Spleen (tissue), 11 donors: ENCODE data around the gene VAV1. TPM values are rescaled to one million over a fixed set of nuclear protein-coding genes. Genes with fewer than 3 reads are reported as not detected.

Experiments
- DNase-seq: peaks from one replicate; pipeline ENCODE4 v3.0.0-alpha.2; 2020
- H3K27ac ChIP-seq, 8 donors: fragments of 200-600 bp; sonication (generic) in 7 of 8; 1 replicate in 4 of 8; 2 replicates in 4 of 8; pipeline versions ENCODE4 v1.5.0 to v1.8.0; 2016 to 2021; ENCODE audit warnings: inconsistent platforms in 4 of 8, mild to moderate bottlenecking in 4 of 8, moderate library complexity in 1 of 8
- H3K27me3 ChIP-seq, 7 donors: fragments of 200-600 bp; sonication (generic) in 6 of 7; replicated peaks in 1 of 7; 1 replicate in 4 of 7; 2 replicates in 3 of 7; pipeline versions ENCODE4 v1.5.0 to v1.8.0; 2016 to 2021; ENCODE audit warnings: inconsistent platforms in 3 of 7, mild to moderate bottlenecking in 1 of 7
- H3K36me3 ChIP-seq, 6 donors: fragments of 200-600 bp; sonication (generic) in 5 of 6; 1 replicate in 4 of 6; 2 replicates in 2 of 6; pipeline versions ENCODE4 v1.5.0 to v1.8.0; 2016 to 2021; ENCODE audit warnings: inconsistent platforms in 2 of 6
- H3K4me1 ChIP-seq, 6 donors: fragments of 200-600 bp; sonication (generic) in 5 of 6; 1 replicate in 3 of 6; 2 replicates in 3 of 6; pipeline versions ENCODE4 v1.5.0 to v1.8.0; 2016 to 2021; ENCODE audit warnings: inconsistent platforms in 3 of 6
- H3K4me3 ChIP-seq, 8 donors: fragments of 200-600 bp; sonication (generic) in 7 of 8; 1 replicate in 4 of 8; 2 replicates in 4 of 8; pipeline versions ENCODE4 v1.5.0 to v1.8.0; 2016 to 2021; ENCODE audit warnings: inconsistent platforms in 4 of 8, mild to moderate bottlenecking in 4 of 8, moderate library complexity in 2 of 8
- H3K9me3 ChIP-seq, 8 donors: fragments of 200-600 bp; sonication (generic) in 7 of 8; 1 replicate in 4 of 8; 2 replicates in 4 of 8; pipeline versions ENCODE4 v1.5.0 to v1.8.0; 2016 to 2021; ENCODE audit warnings: inconsistent platforms in 4 of 8
- CTCF ChIP-seq, 11 experiments: fragments of 200-600 bp in 7 of 11; fragments of 450-650 bp in 4 of 11; sonication (generic) in 4 of 11; IDR thresholded peaks in 8 of 11; conservative IDR thresholded peaks in 3 of 11; 1 replicate in 7 of 11; 2 replicates in 4 of 11; pipeline versions ENCODE4 v1.4.0 to v1.8.0; 2016 to 2021; ENCODE audit warnings: antibody characterized with exemption in 11 of 11, inconsistent platforms in 4 of 11, mild to moderate bottlenecking in 1 of 11
- POLR2A ChIP-seq, 3 donors: fragments of 450-650 bp; IDR thresholded peaks; one replicate each; pipeline ENCODE4 v1.5.1; 2017; ENCODE audit warnings: antibody characterized with exemption in 3 of 3, mild to moderate bottlenecking in 1 of 3
- POLR2AphosphoS5 ChIP-seq, 3 donors: sonication (generic); formaldehyde crosslinking; IDR thresholded peaks; one replicate each; pipeline ENCODE4 v1.5.1; 2017; ENCODE audit warnings: antibody characterized with exemption in 3 of 3
- WGBS, 5 donors: extraction: QIAGEN DNeasy Blood & Tissue Kit in 3 of 5; methylation state at CpG; one replicate each; pipeline versions ENCODE4 v1.1.5 to v1.1.7; 2013 to 2018; 5-methylcytosine and 5-hydroxymethylcytosine counted together
- intact Hi-C: fragments of 100-400 bp; cut with DNase I; formaldehyde crosslinking; loops from one replicate; pipeline ENCODE4 v1.15.0; 2023; ENCODE audit warnings: low total_unique reads
- microRNA-seq, 3 donors: library from miRNA; unstranded; fragments of <30 nt; microRNA quantifications; one replicate each; pipeline versions ENCODE4 to v1.1.0, GENCODE V29; 2019 to 2020
- polyA plus RNA-seq, 3 donors: library from polyadenylated mRNA; stranded (reverse); fragments of 200-250 nt; gene quantifications; one replicate each; pipeline ENCODE4 v1.2.1, GENCODE V29; 2013
- total RNA-seq, 7 donors: library from RNA; depleted of rRNA in 3 of 7; stranded (reverse); fragments of >200 nt in 3 of 7; fragmentation: NEBNext Ultra II Directional in 4 of 7; extraction: Animal tissue kit (Norgen Biotek cat#: 25700) in 4 of 7; gene quantifications; one replicate each; pipeline versions ENCODE4 v1.1.0 to v1.2.1, GENCODE V29; 2016 to 2021
- donor health status: healthy with polysubstance abuse.
- donor health status: DM: no; HTN: no; CAD: no; lungs with moderate emphysema.
- donor health status: DM: no; HTN: no; CAD: no.
- donor health status: Bipolar disorder and iron deficiency.
- donor health status: healthy.
- donor health status: DM: no; HTN: no; CAD: no.
- donor health status: DM: yes; HTN: yes; CAD: no.

VAV1 gene
- total and polyA plus RNA-seq, 10 donors, result 34.8 to 151 (median 83.1) TPM

GRCh38 chr19:6894313-6894712 lies 121.8 kb downstream of the VAV1 start:
- peaks cover 0 to 49% (median 21%) of the 10 kb centered on the region in 8 donors for H3K9me3 ChIP-seq
- no peak for DNase-seq
- intact Hi-C loops, result no loop called here
- H3K4me3 ChIP-seq, result no peak overlapping the region
- TF ChIP-seq CTCF (IDR thresholded peaks at IDR 0.05 in 8 of 11, conservative IDR thresholded peaks at IDR 0.05 in 3 of 11) (no peak), POLR2AphosphoS5 (IDR thresholded peaks at IDR 0.05) (no peak), POLR2A (IDR thresholded peaks at IDR 0.05) (no peak)
- H3K4me1 ChIP-seq, result peaks cover 0 to 39% (median 24%) of the 10 kb centered on the region in 6 donors
- no peaks in the 10 kb centered on the region for H3K27me3 ChIP-seq
- H3K27ac ChIP-seq, result no peak overlapping the region
- 67 to 97% (median 89%) methylated on average over 1 of the region's 1 CpG for WGBS, 5 donors
- peaks cover 0 to 24% (median 0%) of the 10 kb centered on the region in 6 donors for H3K36me3 ChIP-seq

DNA sequence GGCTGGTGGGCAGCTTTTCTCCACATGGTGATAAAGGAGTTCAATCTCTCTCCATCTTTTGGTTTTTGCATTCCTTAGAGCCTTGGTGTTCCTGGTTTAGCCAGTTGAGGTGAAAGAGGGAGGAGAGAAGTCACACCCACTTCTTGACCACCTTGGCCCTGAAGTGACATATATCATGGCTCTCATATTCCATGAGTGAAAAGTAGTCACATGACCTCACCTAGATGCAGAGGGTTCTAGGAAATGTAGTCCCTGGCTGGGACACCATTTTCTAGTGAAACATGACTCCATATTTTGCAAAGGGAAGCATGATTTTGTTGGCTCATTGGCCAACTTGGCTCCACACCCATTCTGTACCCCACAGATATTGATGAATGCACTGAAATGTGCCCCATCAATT lies 130.9 kb downstream of the VAV1 start:
- H3K36me3 ChIP-seq, result peaks cover 0 to 94% (median 0%) of the 10 kb centered on the region in 6 donors
- no peak for DNase-seq
- H3K4me1 ChIP-seq, result no peaks in the 10 kb centered on the region
- no peak for TF ChIP-seq POLR2AphosphoS5 (IDR thresholded peaks at IDR 0.05)
- TF ChIP-seq CTCF (IDR thresholded peaks at IDR 0.05 in 8 of 11, conservative IDR thresholded peaks at IDR 0.05 in 3 of 11), result no peak
- TF ChIP-seq POLR2A (IDR thresholded peaks at IDR 0.05), result no peak
- H3K9me3 ChIP-seq, result peaks cover 0 to 58% (median 45%) of the 10 kb centered on the region in 8 donors
- H3K27me3 ChIP-seq, result no peaks in the 10 kb centered on the region
- intact Hi-C loops, result no loop called here
- no peak overlapping the region for H3K27ac ChIP-seq
- no peak overlapping the region for H3K4me3 ChIP-seq

DNA sequence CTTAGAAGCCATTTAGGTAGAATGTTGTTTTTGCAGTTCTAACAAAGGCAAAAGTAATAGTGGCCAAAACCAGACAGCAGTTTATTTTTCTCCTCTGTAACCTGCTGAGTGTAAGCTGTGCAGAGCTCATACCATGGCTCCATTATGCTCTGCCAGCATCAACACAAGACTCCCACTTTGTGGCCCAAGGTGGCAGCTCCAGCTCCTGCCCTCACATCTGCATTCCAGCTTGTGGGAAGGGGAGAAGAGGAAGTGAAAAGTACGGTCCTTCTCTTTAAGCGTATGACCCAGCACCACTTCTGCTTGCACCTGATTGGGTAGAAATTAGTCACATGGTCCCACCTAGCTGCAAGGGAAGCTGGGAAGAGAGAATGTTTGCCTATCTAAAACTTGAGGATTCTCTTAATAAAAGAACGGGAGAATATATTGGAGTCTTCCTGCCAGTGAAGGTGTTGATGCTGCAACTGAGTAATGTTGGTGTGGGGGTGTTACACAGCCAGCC lies 134.1 kb downstream of the VAV1 start:
- 15 to 86% (median 35%) methylated on average over 3 of the region's 3 CpGs for WGBS, 5 donors
- peaks cover 0 to 36% (median 30%) of the 10 kb centered on the region in 8 donors for H3K9me3 ChIP-seq
- H3K27me3 ChIP-seq, result no peaks in the 10 kb centered on the region
- no peak overlapping the region for H3K27ac ChIP-seq
- H3K36me3 ChIP-seq, result peaks cover 0 to 83% (median 0%) of the 10 kb centered on the region in 6 donors
- DNase-seq, result no peak
- intact Hi-C loops, result no loop called here
- TF ChIP-seq POLR2A (IDR thresholded peaks at IDR 0.05), result no peak
- TF ChIP-seq POLR2AphosphoS5 (IDR thresholded peaks at IDR 0.05), result no peak
- TF ChIP-seq CTCF (IDR thresholded peaks at IDR 0.05 in 8 of 11, conservative IDR thresholded peaks at IDR 0.05 in 3 of 11), result no peak
- H3K4me1 ChIP-seq, result no peaks in the 10 kb centered on the region
- no peak overlapping the region for H3K4me3 ChIP-seq

Small RNAs within 50 kb of the gene (microRNA-seq; reads per million reads assigned to microRNA genes)
- gene MIR6791, result 0 to 2.8 (median 0.57) reads per million in 3 donors

Other genes starting within 250 kb of the VAV1 start
- 1 to 10 TPM in 6 of 7 donors, under 1 TPM in 1; 0.72 to 4.1 (median 3.3) TPM for gene TNFSF9, start 241.7 kb upstream of the VAV1 start, total RNA-seq
- gene TNFSF9, start 241.7 kb upstream of the VAV1 start, polyA plus RNA-seq, result 1 to 10 TPM; 1.5 to 3.1 (median 2.7) TPM
- gene CD70, start 181.6 kb upstream of the VAV1 start, total RNA-seq, result 1 to 10 TPM in 6 of 7 donors, under 1 TPM in 1; 0.69 to 7.3 (median 3.0) TPM
- 1 to 10 TPM; 3.6 to 6.6 (median 3.9) TPM for gene CD70, start 181.6 kb upstream of the VAV1 start, polyA plus RNA-seq
- gene TNFSF14, start 102.5 kb upstream of the VAV1 start, total RNA-seq, result 10 to 100 TPM in 2 of 7 donors, 1 to 10 TPM in 5; 5.2 to 10.6 (median 8.2) TPM
- gene TNFSF14, start 102.5 kb upstream of the VAV1 start, polyA plus RNA-seq, result 1 to 10 TPM in 2 of 3 donors, under 1 TPM in 1; 0.41 to 1.6 (median 1.1) TPM
- gene C3, start 52.1 kb upstream of the VAV1 start, total RNA-seq, result 10 to 100 TPM in 4 of 7 donors, 1 to 10 TPM in 3; 5.8 to 68.1 (median 19.7) TPM
- 100 to 1,000 TPM in 1 of 3 donors, 10 to 100 TPM in 2; 31.0 to 182 (median 34.1) TPM for gene C3, start 52.1 kb upstream of the VAV1 start, polyA plus RNA-seq
- 10 to 100 TPM; 35.4 to 75.0 (median 56.0) TPM for gene GPR108, start 35.1 kb upstream of the VAV1 start, total RNA-seq
- gene GPR108, start 35.1 kb upstream of the VAV1 start, polyA plus RNA-seq, result 100 to 1,000 TPM in 1 of 3 donors, 10 to 100 TPM in 2; 66.9 to 102 (median 91.8) TPM
- 10 to 100 TPM; 25.4 to 50.3 (median 32.1) TPM for gene TRIP10, start 33.0 kb upstream of the VAV1 start, total RNA-seq
- 10 to 100 TPM; 17.2 to 58.2 (median 36.1) TPM for gene TRIP10, start 33.0 kb upstream of the VAV1 start, polyA plus RNA-seq
- gene SH2D3A, start 5.3 kb upstream of the VAV1 start, total RNA-seq, result 10 to 100 TPM in 5 of 7 donors, 1 to 10 TPM in 2; 7.5 to 17.1 (median 11.8) TPM
- 10 to 100 TPM in 1 of 3 donors, 1 to 10 TPM in 2; 7.6 to 10.0 (median 9.3) TPM for gene SH2D3A, start 5.3 kb upstream of the VAV1 start, polyA plus RNA-seq
- gene ADGRE1, start 114.9 kb downstream of the VAV1 start, total RNA-seq, result 10 to 100 TPM; 20.1 to 65.2 (median 30.6) TPM
- 1 to 10 TPM; 2.3 to 4.0 (median 3.3) TPM for gene ADGRE1, start 114.9 kb downstream of the VAV1 start, polyA plus RNA-seq
- gene MBD3L2B, start 248.7 kb downstream of the VAV1 start, total RNA-seq, result not detected
- not detected for gene MBD3L2B, start 248.7 kb downstream of the VAV1 start, polyA plus RNA-seq